BJ (cell line): Measurements from ENCODE around the gene PLEK. TPM values are rescaled to one million over a fixed set of nuclear protein-coding genes. Genes with fewer than 3 reads are reported as not detected.

ENCODE experiments used
- CTCF ChIA-PET: fragments of 350-600 bp; formaldehyde crosslinking; extraction: SDS; loops from one replicate; lab custom pipeline; 2021; ENCODE audit warnings: antibody characterized with exemption, inconsistent platforms; lab: Yijun Ruan, JAX
- POLR2A ChIA-PET: fragments of 300-600 bp; sonication (Branson Sonifier 250); formaldehyde crosslinking; extraction: SDS; loops from one replicate; lab custom pipeline; 2021; ENCODE audit warnings: antibody characterized with exemption; lab: Charles Lee
- DNase-seq: peaks from one replicate; pipeline ENCODE4 v3.0.0-alpha.2; 2011; ENCODE audit warnings: low read depth
- H3K27me3 ChIP-seq: 2 replicates; pipeline ENCODE4 v1.6.0; 2011; ENCODE audit warnings: low read length; ENCODE audit not compliant: control insufficient read depth, insufficient read depth
- H3K36me3 ChIP-seq: 2 replicates; pipeline ENCODE4 v1.5.1; 2011; ENCODE audit warnings: low read length; ENCODE audit not compliant: control insufficient read depth, insufficient read depth
- H3K4me3 ChIP-seq: 2 replicates; pipeline ENCODE4 v1.5.1; 2011; ENCODE audit warnings: low read depth, mild to moderate bottlenecking, control low read depth, low read length
- polyA plus RNA-seq: library from polyadenylated mRNA; depleted of rRNA; stranded (reverse); fragments of >200 nt; gene quantifications from 2 replicates; pipeline ENCODE4 v1.2.3, GENCODE V29; 2011
- TF ChIP-seq, protein P1 (sequence below): IDR thresholded peaks from 2 replicates; pipeline ENCODE4 v1.5.1; 2011; ENCODE audit warnings: low read depth, mild to moderate bottlenecking, control low read depth, inconsistent platforms, low read length, moderate library complexity; ENCODE audit not compliant: insufficient read depth

Gene PLEK
- polyA plus RNA-seq, 1 experiment = not detected

DNA sequence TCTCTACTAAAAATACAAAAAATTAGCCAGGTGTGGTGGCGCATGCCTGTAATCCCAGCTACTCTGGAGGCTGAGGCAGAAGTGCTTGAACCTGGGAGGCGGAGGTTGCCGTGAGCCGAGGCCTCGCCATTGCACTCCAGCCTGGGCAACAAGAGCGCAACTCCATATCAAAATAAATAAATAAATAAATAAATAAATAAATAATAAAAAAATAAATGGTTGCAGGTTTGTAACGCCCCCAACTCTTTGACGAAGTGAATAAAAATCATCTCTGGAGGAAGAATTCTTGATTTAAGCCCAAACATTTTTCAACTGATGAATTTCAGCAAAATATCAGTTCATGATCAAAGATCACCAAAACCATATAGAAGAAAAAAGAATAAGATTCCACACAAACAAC, 32.1 kb upstream of the PLEK start:
- CTCF ChIA-PET = interaction anchor here (1.5 kb wide), 1 partner anchor 25 kb away, joined by 4 read pairs; no protein-coding TSS in a partner anchor
- POLR2A ChIA-PET = no interaction called here
- Histone ChIP-seq H3K4me3 (no peak overlapping the region), H3K36me3 (no peaks in the 10 kb centered on the region), H3K27me3 (no peaks in the 10 kb centered on the region)
- TF ChIP-seq, protein P1, sequence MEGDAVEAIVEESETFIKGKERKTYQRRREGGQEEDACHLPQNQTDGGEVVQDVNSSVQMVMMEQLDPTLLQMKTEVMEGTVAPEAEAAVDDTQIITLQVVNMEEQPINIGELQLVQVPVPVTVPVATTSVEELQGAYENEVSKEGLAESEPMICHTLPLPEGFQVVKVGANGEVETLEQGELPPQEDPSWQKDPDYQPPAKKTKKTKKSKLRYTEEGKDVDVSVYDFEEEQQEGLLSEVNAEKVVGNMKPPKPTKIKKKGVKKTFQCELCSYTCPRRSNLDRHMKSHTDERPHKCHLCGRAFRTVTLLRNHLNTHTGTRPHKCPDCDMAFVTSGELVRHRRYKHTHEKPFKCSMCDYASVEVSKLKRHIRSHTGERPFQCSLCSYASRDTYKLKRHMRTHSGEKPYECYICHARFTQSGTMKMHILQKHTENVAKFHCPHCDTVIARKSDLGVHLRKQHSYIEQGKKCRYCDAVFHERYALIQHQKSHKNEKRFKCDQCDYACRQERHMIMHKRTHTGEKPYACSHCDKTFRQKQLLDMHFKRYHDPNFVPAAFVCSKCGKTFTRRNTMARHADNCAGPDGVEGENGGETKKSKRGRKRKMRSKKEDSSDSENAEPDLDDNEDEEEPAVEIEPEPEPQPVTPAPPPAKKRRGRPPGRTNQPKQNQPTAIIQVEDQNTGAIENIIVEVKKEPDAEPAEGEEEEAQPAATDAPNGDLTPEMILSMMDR = no peak
- DNase-seq = no peak

- ChIA-PET POLR2A (no interaction called here), CTCF (interaction anchor here (1.5 kb wide), 1 partner anchor 24 kb away, joined by 4 read pairs; no protein-coding TSS in a partner anchor)
- H3K4me3 ChIP-seq = no peak overlapping the region
- H3K27me3 ChIP-seq = no peaks in the 10 kb centered on the region
- TF ChIP-seq, protein P1 = no peak
- no peaks in the 10 kb centered on the region for H3K36me3 ChIP-seq
- no peak for DNase-seq
Measured at GRCh38 chr2:68333931-68334330, 31.2 kb upstream of the PLEK start.

GRCh38 chr2:68336192-68336591, 28.9 kb upstream of the PLEK start:
- ChIA-PET CTCF (interaction anchor here (0.8 kb wide), 1 partner anchor 23 kb away, joined by 3 read pairs; no protein-coding TSS in a partner anchor), POLR2A (interaction anchor here (0.6 kb wide), 1 partner anchor 1895 kb away, joined by 3 read pairs; no protein-coding TSS in a partner anchor)
- Histone ChIP-seq H3K27me3 (no peaks in the 10 kb centered on the region), H3K36me3 (no peaks in the 10 kb centered on the region), H3K4me3 (no peak overlapping the region)
- peak; percentile 37 for DNase-seq
- TF ChIP-seq, protein P1 = no peak

- CTCF ChIA-PET = no interaction called here
Measured at GRCh38 chr2:68340226-68341061, 24.6 kb upstream of the PLEK start.

DNA sequence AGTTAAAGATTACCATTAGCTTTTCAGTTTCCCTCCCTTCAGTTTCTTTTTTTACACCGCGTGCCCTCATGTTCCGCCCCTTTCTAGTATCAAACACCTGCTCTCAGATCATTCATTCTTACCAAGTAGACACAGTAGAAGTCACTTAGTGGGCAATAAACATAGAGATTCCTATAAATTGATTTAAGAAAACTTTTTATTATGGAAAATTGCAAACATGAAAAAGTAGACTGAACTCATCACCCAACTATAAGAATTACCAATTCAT, 24.1 kb upstream of the PLEK start:
- POLR2A ChIA-PET = no interaction called here
- TF ChIP-seq, protein P1 = no peak

More at GRCh38 chr2:68340226-68341061, 24.6 kb upstream of the PLEK start:
- no peaks in the 10 kb centered on the region for H3K27me3 ChIP-seq
- TF ChIP-seq, protein P1 = no peak
- no peak overlapping the region for H3K4me3 ChIP-seq
- no peak for DNase-seq
- H3K36me3 ChIP-seq = no peaks in the 10 kb centered on the region
- POLR2A ChIA-PET = no interaction called here

More for the DNA sequence above, 24.1 kb upstream of the PLEK start:
- Histone ChIP-seq H3K27me3 (no peaks in the 10 kb centered on the region), H3K4me3 (no peak overlapping the region), H3K36me3 (no peaks in the 10 kb centered on the region)
- CTCF ChIA-PET = no interaction called here
- DNase-seq = no peak
